ENCODE measurements around the gene MAPK8IP3.

Gene MAPK8IP3

DNA sequence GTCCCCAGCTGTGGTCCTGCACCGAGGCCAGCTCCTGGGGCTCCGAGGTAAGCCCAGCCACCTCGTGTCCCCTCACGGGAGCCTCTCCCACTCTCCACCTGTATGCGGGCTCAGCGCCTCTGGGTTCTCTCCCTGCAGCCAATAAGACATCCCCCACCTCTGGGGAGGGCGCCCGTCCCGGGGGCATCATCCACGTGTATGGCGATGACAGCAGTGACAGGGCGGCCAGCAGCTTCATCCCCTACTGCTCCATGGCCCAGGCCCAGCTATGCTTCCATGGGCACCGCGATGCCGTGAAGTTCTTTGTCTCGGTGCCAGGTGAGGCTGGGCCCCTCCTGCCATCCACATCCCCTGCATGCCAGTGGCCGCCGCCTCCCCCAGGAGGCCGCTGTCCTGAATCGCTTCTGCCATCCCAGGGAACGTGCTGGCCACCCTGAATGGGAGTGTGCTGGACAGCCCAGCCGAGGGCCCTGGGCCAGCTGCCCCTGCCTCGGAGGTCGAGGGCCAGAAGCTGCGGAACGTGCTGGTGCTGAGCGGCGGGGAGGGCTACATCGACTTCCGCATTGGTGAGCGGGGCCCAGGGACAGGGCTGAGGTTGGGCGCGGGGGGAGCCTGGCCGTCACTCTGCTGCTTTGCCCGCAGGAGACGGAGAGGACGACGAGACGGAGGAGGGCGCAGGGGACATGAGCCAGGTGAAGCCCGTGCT, 62.2 kb downstream of the MAPK8IP3 start:
- ATAC-seq (replicated peaks): no peak

DNA sequence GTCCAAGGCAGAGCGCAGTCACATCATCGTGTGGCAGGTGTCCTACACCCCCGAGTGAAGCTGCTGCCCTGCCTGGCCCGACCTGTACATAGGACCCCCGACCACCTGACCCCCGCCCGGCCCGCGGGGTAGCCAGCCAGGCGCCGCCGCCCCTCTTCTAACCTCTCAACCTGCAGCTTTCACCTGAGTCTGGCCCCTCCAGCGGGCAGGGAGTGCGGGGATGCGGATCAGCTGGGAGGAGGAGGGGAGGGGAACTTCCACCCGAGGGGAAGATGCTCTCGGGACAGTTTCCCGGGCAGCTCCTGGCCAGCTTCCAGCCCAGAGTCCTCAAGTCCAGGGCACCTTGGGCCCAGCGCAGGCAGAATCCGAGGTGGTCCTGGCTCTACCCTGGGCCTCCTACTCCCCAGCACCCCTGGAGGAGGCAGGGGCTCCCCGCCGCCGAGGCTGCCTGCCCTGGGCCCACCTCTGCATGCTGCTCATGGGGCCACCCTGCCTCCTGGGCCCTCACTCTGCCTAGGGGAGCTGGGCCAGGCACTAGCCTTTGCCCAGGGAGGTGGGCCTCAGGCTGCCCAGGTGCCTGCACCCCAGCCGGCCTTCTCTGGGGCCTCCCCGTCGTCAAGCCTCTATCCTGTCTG, 62.9 kb downstream of the MAPK8IP3 start:
- Mint-ChIP-seq H3K4me1 (ENCODE audit: low read depth in 2 of 2) (peaks cover 14 to 16% of the 10 kb centered on the region in 2 donors), H3K9me3 (no peaks in the 10 kb centered on the region), H3K27ac (peak overlapping the region in 1 of 2 donors; percentile 90), H3K4me3 (peak overlapping the region in 1 of 2 donors; percentile 33), H3K27me3 (no peaks in the 10 kb centered on the region), H3K36me3 (ENCODE audit: insufficient read depth) (peaks cover 52% of the 10 kb centered on the region)
- ATAC-seq (replicated peaks): no peak
- no peak for DNase-seq

More for the DNA sequence above, 62.2 kb downstream of the MAPK8IP3 start:
- no peaks in the 10 kb centered on the region for H3K27me3 Mint-ChIP-seq
- peaks cover 12 to 16% of the 10 kb centered on the region in 2 donors for H3K4me1 Mint-ChIP-seq (ENCODE audit: low read depth in 2 of 2)
- peak overlapping the region in 1 of 2 donors; percentile 66 for H3K27ac Mint-ChIP-seq
- no peaks in the 10 kb centered on the region for H3K9me3 Mint-ChIP-seq
- H3K4me3 Mint-ChIP-seq: no peak overlapping the region
- DNase-seq: no peak
- peaks cover 50% of the 10 kb centered on the region for H3K36me3 Mint-ChIP-seq (ENCODE audit: insufficient read depth)

DNA sequence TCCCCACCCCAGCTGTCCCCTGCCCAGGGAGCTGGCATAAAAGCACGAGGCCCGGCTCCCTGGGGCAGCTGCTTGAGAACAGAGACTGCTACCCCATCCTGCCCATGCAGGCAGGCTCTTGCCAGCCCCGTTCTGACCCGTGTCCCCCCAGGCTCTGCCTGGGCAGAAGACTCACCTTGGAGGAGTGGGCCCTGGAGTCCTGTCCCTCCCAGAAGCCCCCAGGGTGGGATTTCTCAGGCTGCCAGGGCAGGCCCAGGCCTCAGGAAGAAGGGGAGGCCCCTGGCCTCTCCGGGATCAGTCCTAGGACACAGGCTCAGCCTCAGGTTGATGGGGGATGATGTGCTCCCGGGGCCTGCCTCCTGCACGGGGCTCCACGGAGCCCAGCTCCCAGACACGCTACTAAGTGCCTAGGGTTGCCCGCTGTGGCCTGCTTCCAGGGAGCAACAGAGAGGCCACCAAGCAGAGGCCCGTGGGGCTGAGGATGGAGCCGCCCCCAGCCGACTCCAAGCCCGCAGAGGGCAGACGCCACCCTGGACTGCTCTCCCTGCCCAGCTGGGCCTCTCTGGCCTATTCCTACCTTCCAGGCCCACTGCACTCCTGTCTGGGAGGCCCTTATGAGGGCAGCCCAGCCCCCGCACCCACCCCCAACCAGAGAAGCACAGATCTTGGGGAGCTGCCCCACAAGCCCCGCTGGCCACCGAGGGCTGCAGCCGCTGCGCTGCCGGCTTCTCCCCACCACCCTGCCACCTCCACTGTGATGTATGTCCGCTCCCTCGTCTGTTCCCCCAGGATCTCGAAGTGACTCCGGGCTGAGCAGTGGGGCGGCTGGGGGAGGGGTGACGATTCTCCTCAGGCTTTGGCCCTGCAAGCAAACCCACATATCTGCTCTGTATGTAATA, 63.7 kb downstream of the MAPK8IP3 start:
- no peak for DNase-seq
- peak overlapping the region; percentile 67 to 90 for H3K27ac Mint-ChIP-seq
- peaks cover 54% of the 10 kb centered on the region for H3K36me3 Mint-ChIP-seq (ENCODE audit: insufficient read depth)
- no peaks in the 10 kb centered on the region for H3K9me3 Mint-ChIP-seq
- ATAC-seq (replicated peaks): no peak
- H3K4me3 Mint-ChIP-seq: peak overlapping the region; percentile 95 to 97
- no peaks in the 10 kb centered on the region for H3K27me3 Mint-ChIP-seq
- peaks cover 16% of the 10 kb centered on the region in 2 donors for H3K4me1 Mint-ChIP-seq (ENCODE audit: low read depth in 2 of 2)

DNA sequence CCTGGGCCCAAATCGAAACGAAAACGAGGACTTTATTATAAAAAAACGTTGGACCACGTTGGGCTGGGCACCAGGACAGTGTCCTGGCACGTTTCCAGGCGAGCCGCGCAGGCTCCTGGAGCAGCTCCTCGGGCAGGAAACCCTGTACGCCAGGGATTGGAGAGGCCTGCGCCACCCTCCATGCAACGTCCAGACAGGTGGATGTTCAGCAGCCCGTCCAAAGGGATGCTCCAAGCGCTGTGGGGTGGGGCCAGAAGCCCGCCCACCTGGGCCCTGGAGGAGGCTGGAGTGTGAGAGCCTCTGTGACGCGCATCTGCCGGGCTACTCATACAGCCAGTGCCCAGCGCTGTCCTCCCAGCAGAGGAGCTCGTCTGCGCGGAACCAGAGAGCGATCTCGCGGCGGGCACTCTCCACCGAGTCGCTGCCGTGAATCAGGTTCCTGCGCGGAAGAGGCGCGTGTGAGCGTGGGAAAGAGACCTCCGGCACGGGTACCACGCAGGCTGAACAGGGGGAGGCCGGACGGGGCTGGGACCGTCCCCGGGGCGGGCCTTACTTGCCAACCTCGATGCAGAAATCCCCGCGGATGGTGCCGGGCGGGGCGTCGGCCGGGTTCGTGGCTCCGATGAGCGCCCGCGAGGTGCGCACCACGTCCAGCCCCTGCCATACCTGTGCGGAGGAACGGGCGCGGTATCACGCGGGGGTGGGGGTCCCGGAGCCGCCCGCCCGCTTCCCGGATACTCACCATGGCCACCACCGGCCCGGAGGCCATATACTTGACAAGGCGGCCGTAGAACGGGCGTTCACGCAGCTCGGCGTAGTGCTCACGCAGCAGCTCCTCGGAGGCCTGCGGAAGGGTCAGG, 64.6 kb downstream of the MAPK8IP3 start:
- H3K27ac Mint-ChIP-seq: peak overlapping the region; percentile 67 to 90
- peaks cover 55% of the 10 kb centered on the region for H3K36me3 Mint-ChIP-seq (ENCODE audit: insufficient read depth)
- DNase-seq (peak; percentile 37 to 53 (median 50)), ATAC-seq (replicated peaks) (peak; percentile 36)
- H3K4me1 Mint-ChIP-seq (ENCODE audit: low read depth in 2 of 2): peaks cover 16% of the 10 kb centered on the region in 2 donors
- no peaks in the 10 kb centered on the region for H3K27me3 Mint-ChIP-seq
- peak overlapping the region; percentile 95 to 97 for H3K4me3 Mint-ChIP-seq
- H3K9me3 Mint-ChIP-seq: no peaks in the 10 kb centered on the region

DNA sequence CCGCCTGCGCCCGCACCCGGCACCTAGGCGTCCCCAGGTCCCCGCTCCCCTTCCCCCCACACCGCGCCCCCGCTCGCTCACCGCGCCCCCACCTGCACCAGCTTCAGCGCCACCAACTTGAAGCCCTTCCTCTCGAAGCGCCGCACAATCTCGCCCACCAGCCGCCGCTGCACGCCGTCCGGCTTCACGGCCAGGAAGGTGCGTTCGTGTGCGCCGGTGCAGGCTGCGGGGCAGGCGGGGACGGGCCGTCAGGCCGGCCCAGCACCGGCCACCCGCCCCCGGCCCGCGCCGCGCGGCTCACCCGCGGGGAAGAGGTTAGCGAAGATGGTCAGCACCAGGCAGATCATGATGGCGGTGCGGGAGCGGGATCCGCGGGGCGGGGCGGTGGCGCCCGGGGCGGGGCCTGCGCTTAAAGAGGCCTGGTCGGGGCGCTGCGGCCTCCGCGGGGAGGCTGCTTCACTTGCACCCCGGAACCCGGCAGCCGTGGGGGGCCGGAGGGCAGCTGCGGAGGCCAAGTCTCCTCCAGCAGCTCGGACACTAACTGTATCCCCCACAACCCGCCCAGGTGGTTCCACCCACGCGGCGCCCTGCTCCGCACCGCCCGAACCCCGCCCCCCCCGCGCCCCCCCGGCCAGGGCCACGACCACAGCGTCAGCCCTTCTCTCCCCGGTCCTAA, 65.3 kb downstream of the MAPK8IP3 start, which contains the start of gene NME3:
TSS of gene NME3 (minus strand) at position 356 of the 676 bp plus-strand sequence. CDS start at position 347, 9 bp downstream.
- peak within 1 kb of the TSS; percentile 95 to 97 for H3K4me3 Mint-ChIP-seq
- no peaks in the 10 kb centered on the region for H3K9me3 Mint-ChIP-seq
- H3K27me3 Mint-ChIP-seq: no peaks in the 10 kb centered on the region
- DNase-seq: peak; percentile 66 to 73 (median 72)
- H3K4me1 Mint-ChIP-seq (ENCODE audit: low read depth in 2 of 2): peaks cover 16% of the 10 kb centered on the region in 2 donors
- peaks cover 55% of the 10 kb centered on the region for H3K36me3 Mint-ChIP-seq (ENCODE audit: insufficient read depth)
- peak within 1 kb of the TSS; percentile 90 to 94 for H3K27ac Mint-ChIP-seq
- peak; percentile 57 for ATAC-seq (replicated peaks)

DNA sequence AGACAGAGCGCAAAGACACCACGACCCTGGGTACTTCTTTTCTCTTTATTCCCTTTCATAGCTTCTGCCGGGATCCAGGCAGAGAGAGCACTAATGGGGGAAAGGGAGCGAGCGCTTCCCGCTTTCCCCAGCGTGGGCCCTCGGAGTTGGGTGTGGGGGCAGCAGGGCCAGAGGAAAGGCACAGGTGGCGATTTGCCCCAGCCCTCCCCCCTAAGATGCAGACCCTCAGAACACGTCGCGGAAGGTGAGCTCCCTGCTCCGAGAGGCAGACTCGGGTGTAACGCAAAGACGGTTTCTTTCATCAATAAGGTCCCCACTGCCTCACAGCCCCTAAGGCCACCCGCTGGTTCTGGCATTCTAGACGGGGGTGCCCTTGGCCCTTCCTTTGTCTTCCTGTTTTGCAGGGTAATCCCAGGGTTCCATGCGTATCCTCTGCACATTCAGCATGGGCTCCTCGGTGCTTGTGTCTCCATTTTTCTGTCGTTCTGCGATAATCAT, 65.9 kb downstream of the MAPK8IP3 start:
- H3K4me3 Mint-ChIP-seq: peak overlapping the region; percentile 95 to 97
- no peaks in the 10 kb centered on the region for H3K27me3 Mint-ChIP-seq
- H3K27ac Mint-ChIP-seq: peak overlapping the region; percentile 82 to 94
- H3K9me3 Mint-ChIP-seq: no peaks in the 10 kb centered on the region
- H3K36me3 Mint-ChIP-seq (ENCODE audit: insufficient read depth): peaks cover 60% of the 10 kb centered on the region
- peaks cover 16% of the 10 kb centered on the region in 2 donors for H3K4me1 Mint-ChIP-seq (ENCODE audit: low read depth in 2 of 2)
- ATAC-seq (replicated peaks) (no peak), DNase-seq (peak in 1 of 3 experiments; percentile 29)

DNA sequence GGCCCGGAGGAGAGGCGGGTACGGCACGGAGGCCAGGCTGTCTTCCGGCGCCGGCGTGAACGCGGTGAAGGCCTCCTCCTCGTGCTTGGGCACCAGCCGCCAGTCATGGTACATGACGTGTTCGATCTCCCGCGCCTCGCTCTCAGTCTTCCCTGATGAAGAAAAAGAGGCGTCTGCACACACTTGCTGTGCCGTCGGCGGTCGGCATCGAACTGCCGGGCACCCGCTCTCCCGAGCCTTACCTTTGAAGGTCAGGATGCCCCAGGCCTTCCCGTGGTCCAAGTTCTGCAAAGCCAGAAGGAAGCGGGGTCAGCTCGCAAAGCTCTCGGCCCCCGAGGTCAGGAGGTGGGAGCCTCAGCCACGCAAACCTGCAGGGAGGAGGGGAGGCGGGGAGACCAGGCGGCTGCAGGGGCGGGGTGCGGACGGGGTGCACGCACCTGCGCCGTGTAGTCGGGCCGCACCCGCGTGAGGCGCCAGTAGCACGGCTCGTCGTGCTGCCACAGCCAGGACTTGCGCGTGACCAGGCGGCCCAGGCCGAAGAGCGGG, 66.4 kb downstream of the MAPK8IP3 start, which contains the start of gene EME2:
TSS of gene EME2 (plus strand) at position 449 of the 546 bp plus-strand sequence. CDS start 418 bp downstream, outside the sequence.
- peak; percentile 23 for ATAC-seq (replicated peaks)
- H3K27me3 Mint-ChIP-seq: no peaks in the 10 kb centered on the region
- peak within 1 kb of the TSS; percentile 82 to 94 for H3K27ac Mint-ChIP-seq
- no peaks in the 10 kb centered on the region for H3K9me3 Mint-ChIP-seq
- H3K36me3 Mint-ChIP-seq (ENCODE audit: insufficient read depth): peaks cover 58% of the 10 kb centered on the region
- DNase-seq: peak; percentile 32 to 41 (median 33)
- H3K4me3 Mint-ChIP-seq: peak within 1 kb of the TSS; percentile 95 to 97
- peaks cover 16% of the 10 kb centered on the region in 2 donors for H3K4me1 Mint-ChIP-seq (ENCODE audit: low read depth in 2 of 2)

DNA sequence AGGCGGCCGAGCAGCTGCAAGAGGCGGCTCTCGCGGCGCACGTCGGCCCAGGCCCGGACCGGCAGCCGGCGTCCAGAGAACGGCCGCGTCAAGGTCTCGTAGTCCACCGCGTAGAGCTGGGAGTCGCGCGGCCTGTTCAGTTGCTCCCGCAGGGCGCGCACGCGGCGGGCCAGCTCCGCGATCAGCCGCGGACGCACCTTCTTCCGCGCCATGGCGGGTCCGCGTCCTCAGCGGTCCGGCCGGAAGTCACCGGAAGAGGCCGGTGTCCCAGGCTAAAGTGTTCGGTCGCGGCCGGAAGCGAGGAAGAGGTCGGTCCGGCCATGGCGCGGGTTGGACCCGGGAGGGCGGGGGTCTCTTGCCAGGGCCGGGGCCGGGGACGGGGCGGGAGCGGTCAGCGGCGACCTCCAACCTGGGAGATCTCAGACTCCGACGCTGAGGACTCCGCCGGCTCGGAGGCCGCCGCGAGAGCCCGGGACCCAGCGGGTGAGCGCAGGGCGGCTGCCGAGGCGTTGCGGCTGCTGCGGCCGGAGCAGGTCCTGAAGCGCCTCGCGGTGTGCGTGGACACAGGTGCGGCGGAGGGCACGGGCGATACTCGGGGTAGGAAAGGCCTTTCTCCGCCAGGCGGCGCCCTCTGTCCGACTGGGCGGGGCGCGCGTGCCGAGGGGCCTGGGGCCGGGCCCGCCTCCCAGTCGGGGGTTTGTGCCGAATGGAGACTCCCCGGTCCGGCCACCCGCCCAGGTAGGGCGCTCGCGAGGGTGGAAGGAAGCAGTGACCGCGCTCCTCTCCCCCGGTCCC, 67.1 kb downstream of the MAPK8IP3 start, which contains the start of gene MRPS34:
TSS of gene MRPS34 (minus strand) at position 227 of the 795 bp plus-strand sequence. CDS start at position 212, 15 bp downstream.
- peaks cover 16% of the 10 kb centered on the region in 2 donors for H3K4me1 Mint-ChIP-seq (ENCODE audit: low read depth in 2 of 2)

DNA sequence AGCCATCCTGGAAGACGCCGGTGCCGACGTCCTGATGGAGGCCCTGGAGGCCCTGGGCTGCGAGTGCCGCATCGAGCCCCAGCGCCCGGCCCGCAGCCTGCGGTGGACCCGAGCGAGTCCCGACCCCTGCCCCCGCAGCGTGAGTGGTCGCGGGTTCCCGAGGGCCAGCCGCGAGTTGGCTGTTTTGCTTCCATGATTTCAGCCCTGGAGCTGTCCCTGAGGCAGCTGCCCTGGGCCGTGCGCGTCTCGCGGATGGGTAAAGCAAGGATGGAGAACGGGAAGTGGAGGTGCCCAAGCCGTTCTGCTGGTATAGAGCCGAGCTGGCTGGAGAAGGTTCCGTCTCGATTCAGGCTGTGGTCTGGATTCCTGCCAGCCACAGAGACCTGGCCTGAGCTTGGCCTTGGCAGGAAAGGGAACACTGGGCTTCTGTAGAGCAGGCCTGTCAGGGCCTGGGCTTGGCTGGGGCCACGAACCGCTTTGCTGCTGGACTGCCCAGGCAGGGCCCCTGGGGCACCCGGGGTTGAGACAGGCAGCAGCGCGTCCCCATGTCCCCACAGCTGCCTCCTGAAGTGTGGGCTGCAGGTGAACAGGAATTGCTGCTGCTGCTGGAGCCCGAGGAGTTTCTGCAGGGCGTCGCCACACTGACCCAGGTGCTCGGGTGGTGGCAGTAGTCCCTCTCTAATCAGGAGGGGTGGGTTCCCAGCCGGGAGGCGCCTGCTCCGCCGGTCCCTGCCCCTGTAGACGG, 67.9 kb downstream of the MAPK8IP3 start:
- no peaks in the 10 kb centered on the region for H3K27me3 Mint-ChIP-seq
- peaks cover 53% of the 10 kb centered on the region for H3K36me3 Mint-ChIP-seq (ENCODE audit: insufficient read depth)
- no peaks in the 10 kb centered on the region for H3K9me3 Mint-ChIP-seq
- DNase-seq: no peak
- ATAC-seq (replicated peaks): no peak
- H3K4me1 Mint-ChIP-seq (ENCODE audit: low read depth in 2 of 2): peaks cover 16% of the 10 kb centered on the region in 2 donors
- peak overlapping the region in 1 of 2 donors; percentile 53 for H3K27ac Mint-ChIP-seq
- H3K4me3 Mint-ChIP-seq: peak overlapping the region; percentile 95 to 97

More for the DNA sequence above, 67.1 kb downstream of the MAPK8IP3 start, which contains the start of gene MRPS34:
- peak within 1 kb of the TSS; percentile 95 to 97 for H3K4me3 Mint-ChIP-seq
- ATAC-seq (replicated peaks): peak; percentile 56
- peak; percentile 70 to 76 (median 71) for DNase-seq
- H3K27ac Mint-ChIP-seq: peak within 1 kb of the TSS; percentile 82 to 94
- H3K27me3 Mint-ChIP-seq: no peaks in the 10 kb centered on the region
- H3K36me3 Mint-ChIP-seq (ENCODE audit: insufficient read depth): peaks cover 54% of the 10 kb centered on the region
- no peaks in the 10 kb centered on the region for H3K9me3 Mint-ChIP-seq

DNA sequence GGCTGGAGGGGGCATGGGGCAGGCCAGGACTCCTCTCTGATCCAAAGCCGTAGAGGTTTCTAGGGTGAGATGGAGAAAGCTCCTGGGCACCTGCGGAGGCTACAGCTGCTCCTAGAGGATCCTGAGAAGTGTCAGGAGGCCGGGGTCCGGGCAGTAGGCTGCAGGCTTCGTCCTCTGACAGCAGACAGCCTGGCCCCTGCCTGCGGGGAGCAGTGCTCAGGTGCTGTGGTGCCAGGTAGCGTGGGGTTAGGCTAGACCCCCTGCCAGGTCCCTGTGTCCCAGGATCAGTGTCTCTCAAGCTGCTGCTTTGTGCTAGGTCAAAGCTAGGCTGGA, 68.4 kb downstream of the MAPK8IP3 start:
- ATAC-seq (replicated peaks) (no peak), DNase-seq (no peak)
- Mint-ChIP-seq H3K4me3 (peak overlapping the region; percentile 31 to 95), H3K27ac (no peak overlapping the region), H3K27me3 (no peaks in the 10 kb centered on the region), H3K4me1 (ENCODE audit: low read depth in 2 of 2) (peaks cover 16 to 19% of the 10 kb centered on the region in 2 donors), H3K9me3 (no peaks in the 10 kb centered on the region), H3K36me3 (ENCODE audit: insufficient read depth) (peaks cover 54% of the 10 kb centered on the region)
